Ascending aorta (tissue), 2 donors: ENCODE results near the gene TLN1. TPM values are rescaled to one million over a fixed set of nuclear protein-coding genes. Genes with fewer than 3 reads are reported as not detected.

Source experiments
- DNase-seq, 2 donors: peaks; one replicate each; pipeline ENCODE4 v3.0.0-alpha.2; 2019; ENCODE audit warnings: low spot score in 2 of 2
- H3K27ac ChIP-seq, 2 donors: fragments of 200-600 bp; sonication (generic); one replicate each; pipeline ENCODE4 v1.5.1; 2016 to 2017; ENCODE audit warnings: mild to moderate bottlenecking in 1 of 2
- H3K27me3 ChIP-seq: fragments of 200-600 bp; sonication (generic); one replicate; pipeline ENCODE4 v1.5.1; 2017
- H3K36me3 ChIP-seq, 2 donors: fragments of 200-600 bp; sonication (generic); one replicate each; pipeline ENCODE4 v1.5.1; 2016
- H3K4me1 ChIP-seq, 2 donors: fragments of 200-600 bp; sonication (generic); one replicate each; pipeline ENCODE4 v1.5.1; 2016 to 2017; ENCODE audit warnings: mild to moderate bottlenecking in 1 of 2
- H3K4me3 ChIP-seq, 2 donors: fragments of 200-600 bp; sonication (generic); one replicate each; pipeline ENCODE4 v1.5.1; 2016 to 2017; ENCODE audit warnings: mild to moderate bottlenecking in 1 of 2
- H3K9me3 ChIP-seq, 2 donors: fragments of 200-600 bp; sonication (generic); one replicate each; pipeline ENCODE4 v1.5.1; 2016
- CTCF ChIP-seq, 3 experiments: fragments of 200-600 bp in 2 of 3; fragments of 450-650 bp in 1 of 3; sonication (generic) in 2 of 3; IDR thresholded peaks; one replicate each; pipeline ENCODE4 v1.5.1; 2016 to 2019; ENCODE audit warnings: antibody characterized with exemption in 3 of 3, mild to moderate bottlenecking in 1 of 3, moderate library complexity in 1 of 3
- intact Hi-C: fragments of 100-400 bp; cut with DNase I; formaldehyde crosslinking; loops from one replicate; pipeline ENCODE4 v1.15.1; 2023
- total RNA-seq: library from RNA; depleted of rRNA; stranded (reverse); fragments of >200 nt; gene quantifications from one replicate; pipeline ENCODE4 v1.1.0, GENCODE V29; 2016

Gene TLN1
- total RNA-seq, 1 donor from 2014 or later = 735 TPM

DNA sequence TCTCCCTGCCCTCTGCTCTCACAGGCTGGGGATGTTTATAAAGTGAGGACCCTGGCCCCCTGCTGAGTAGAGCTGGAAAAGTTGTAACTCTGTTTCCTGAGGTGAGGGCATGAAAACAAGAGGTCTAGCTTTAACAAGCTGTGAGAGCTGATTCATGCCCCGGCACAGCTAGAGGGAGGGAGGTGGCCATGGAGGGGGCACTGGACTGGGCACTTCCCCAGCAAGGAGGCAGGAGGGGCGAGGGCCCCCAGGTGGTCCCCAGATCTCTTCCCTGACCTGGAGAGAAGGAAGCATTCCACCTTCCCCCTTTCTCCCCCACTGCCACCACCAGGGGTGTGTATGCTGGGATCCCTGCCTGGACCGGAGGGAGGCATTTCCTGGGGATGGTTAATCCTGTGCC, 22.3 kb upstream of the TLN1 start, which contains the start of gene MSMP:
Gene MSMP, minus strand, starts transcription at position 13 of the 400 bp plus-strand sequence. CDS start 147 bp downstream, outside the sequence.
- no peaks in the 10 kb centered on the region for H3K9me3 ChIP-seq
- peaks cover 5 to 26% of the 10 kb centered on the region in 2 donors for H3K4me1 ChIP-seq
- H3K4me3 ChIP-seq = no peak within 1 kb of the TSS
- no peak for DNase-seq
- intact Hi-C loops = no loop called here
- H3K27me3 ChIP-seq = no peaks in the 10 kb centered on the region
- no peak for TF ChIP-seq CTCF (IDR thresholded peaks at IDR 0.05)
- H3K27ac ChIP-seq = peak within 1 kb of the TSS in 1 of 2 donors; percentile 24
- peaks cover 29 to 41% of the 10 kb centered on the region in 2 donors for H3K36me3 ChIP-seq

DNA sequence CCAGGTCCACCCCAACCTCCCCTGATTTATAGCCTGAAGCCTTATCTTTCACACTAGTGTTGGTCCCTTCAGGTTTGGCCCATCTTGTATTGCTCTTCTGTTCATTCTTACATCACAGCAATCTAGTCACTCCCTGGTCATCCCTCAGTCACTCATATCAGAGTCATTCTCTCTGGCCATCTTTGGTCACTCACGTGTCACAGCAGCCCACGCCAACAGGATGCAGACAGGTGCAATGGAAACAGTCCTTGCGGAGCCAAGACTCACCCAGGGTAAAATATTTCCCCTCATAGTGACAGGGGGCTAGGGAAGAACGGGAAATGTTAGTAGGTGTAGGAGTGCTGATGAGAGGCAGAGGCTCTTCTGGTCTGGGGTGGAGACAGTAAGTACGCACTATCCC, 21.5 kb upstream of the TLN1 start:
- TF ChIP-seq CTCF (IDR thresholded peaks at IDR 0.05) = no peak
- Histone ChIP-seq H3K4me3 (no peak overlapping the region), H3K27ac (no peak overlapping the region), H3K4me1 (peaks cover 5 to 18% of the 10 kb centered on the region in 2 donors), H3K9me3 (no peaks in the 10 kb centered on the region), H3K36me3 (peaks cover 29 to 41% of the 10 kb centered on the region in 2 donors), H3K27me3 (no peaks in the 10 kb centered on the region)
- intact Hi-C loops = no loop called here
- DNase-seq = no peak

GRCh38 chr9:35750256-35750531, 18.2 kb upstream of the TLN1 start:
- no peak for DNase-seq
- H3K4me3 ChIP-seq = peak overlapping the region; percentile 87 to 94
- intact Hi-C loops = no loop called here
- H3K27ac ChIP-seq = peak overlapping the region; percentile 94 to 96
- no peaks in the 10 kb centered on the region for H3K9me3 ChIP-seq
- peaks cover 10 to 26% of the 10 kb centered on the region in 2 donors for H3K4me1 ChIP-seq
- peaks cover 29 to 41% of the 10 kb centered on the region in 2 donors for H3K36me3 ChIP-seq
- H3K27me3 ChIP-seq = no peaks in the 10 kb centered on the region
- TF ChIP-seq CTCF (IDR thresholded peaks at IDR 0.05) = no peak

- intact Hi-C loops = loop anchor here (1.0 to 5.0 kb wide), 3 partner anchors 17 to 142 kb away; partner anchors contain the start of genes CREB3, HINT2, TESK1 and TLN1
- Histone ChIP-seq H3K4me3 (peak overlapping the region; percentile 87 to 94), H3K27ac (peak overlapping the region; percentile 94 to 96), H3K36me3 (peaks cover 30 to 45% of the 10 kb centered on the region in 2 donors), H3K9me3 (no peaks in the 10 kb centered on the region), H3K4me1 (peaks cover 10 to 31% of the 10 kb centered on the region in 2 donors), H3K27me3 (no peaks in the 10 kb centered on the region)
- peak in 1 of 2 donors; percentile 72 for DNase-seq
- peak in 1 of 3 experiments; percentile 5 for TF ChIP-seq CTCF (IDR thresholded peaks at IDR 0.05)
These were observed 17.7 kb upstream of the TLN1 start for GRCh38 chr9:35749515-35750255.

DNA sequence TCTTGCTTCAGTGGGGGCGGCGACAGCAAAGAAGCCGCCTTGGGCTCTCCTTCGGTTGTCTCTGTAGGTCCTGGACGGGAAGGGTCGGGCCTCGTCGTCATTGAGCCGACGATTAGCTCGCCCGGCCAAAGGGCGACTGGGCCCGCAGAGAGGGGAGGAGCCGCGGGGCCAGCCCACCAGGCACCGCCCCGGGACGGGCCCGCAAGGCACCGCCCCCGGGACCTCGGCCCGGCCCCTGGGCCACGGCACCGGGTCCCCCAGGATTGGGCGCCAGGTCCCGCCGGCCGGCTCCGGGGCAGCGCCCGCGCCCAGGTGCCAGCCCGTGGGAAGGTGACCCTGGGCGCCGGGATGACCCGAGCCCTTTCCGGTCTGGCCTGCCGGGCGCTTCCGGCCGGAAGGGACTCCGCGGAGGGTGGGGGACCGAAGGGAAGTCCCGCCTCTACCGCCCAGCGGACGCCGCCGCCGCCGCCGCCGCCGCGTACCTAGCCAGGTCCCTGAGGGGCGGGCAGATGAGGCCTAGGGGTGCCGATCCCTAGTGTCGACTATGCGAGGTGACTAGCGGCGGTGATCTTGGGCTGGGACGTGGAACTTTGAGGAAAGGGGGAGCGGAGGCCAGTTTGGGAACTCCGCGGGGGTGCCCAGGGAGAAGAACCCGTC, 17.0 kb upstream of the TLN1 start, which contains the start of the genes GBA2 and RGP1:
Gene GBA2, minus strand, starts transcription at position 371 of the 657 bp plus-strand sequence. CDS start 524 bp downstream, outside the sequence.
Gene RGP1, plus strand, starts transcription at position 430 of the 657 bp plus-strand sequence. CDS start 469 bp downstream, outside the sequence.
- intact Hi-C loops = loop anchor here (1.0 to 5.0 kb wide), 3 partner anchors 17 to 142 kb away; partner anchors contain the start of genes CREB3, HINT2, TESK1 and TLN1
- Histone ChIP-seq H3K36me3 (peaks cover 34 to 45% of the 10 kb centered on the region in 2 donors), H3K4me3 (peak within 1 kb of the TSS; percentile 87 to 94), H3K4me1 (peaks cover 10 to 33% of the 10 kb centered on the region in 2 donors), H3K27ac (peak within 1 kb of the TSS; percentile 94 to 96), H3K27me3 (no peaks in the 10 kb centered on the region), H3K9me3 (no peaks in the 10 kb centered on the region)
- no peak for TF ChIP-seq CTCF (IDR thresholded peaks at IDR 0.05)
- DNase-seq = peak in 1 of 2 donors; percentile 89
